Stimulated activated CD4-positive, alpha-beta T cell treated with anti-CD3 and anti-CD28 coated beads, Interleukin-12 subunit alpha, Interleukin-12 subunit beta, amount 100 ng/mL, for 48 hours (primary cell): ENCODE results near the gene RYR2.
A peak's percentile ranks its signal among the peaks of the same experiment; 100 is the strongest.
"Not testable (repeated sequence)": the region's sequence is repeated elsewhere in the genome, so short reads cannot be mapped to it uniquely, and the experiment has no call there.

Source experiments
- DNase-seq, 3 donors: peaks; one replicate each; pipeline ENCODE4 v3.0.0-alpha.2; 2020; ENCODE audit warnings: low read depth in 2 of 3, low spot score in 1 of 3

The RYR2 gene

GRCh38 chr1:237320890-237321289 lies 278.9 kb downstream of the RYR2 start:
- no peak for DNase-seq

GRCh38 chr1:237324226-237324625 lies 282.2 kb downstream of the RYR2 start:
- no peak for DNase-seq

GRCh38 chr1:237327061-237327460 lies 285.1 kb downstream of the RYR2 start:
- no peak for DNase-seq

GRCh38 chr1:237340892-237341291 lies 298.9 kb downstream of the RYR2 start:
- DNase-seq = no peak

- no peak for DNase-seq
Measured at GRCh38 chr1:237341391-237341790, 299.4 kb downstream of the RYR2 start.

- DNase-seq = no peak
Measured at GRCh38 chr1:237342730-237343129, 300.7 kb downstream of the RYR2 start.

GRCh38 chr1:237352747-237353146 lies 310.8 kb downstream of the RYR2 start:
- no peak for DNase-seq

- no peak for DNase-seq
Measured at GRCh38 chr1:237353918-237354317, 311.9 kb downstream of the RYR2 start.

- DNase-seq = no peak
Measured at GRCh38 chr1:237355022-237355421, 313.0 kb downstream of the RYR2 start.

GRCh38 chr1:237358555-237358954 lies 316.6 kb downstream of the RYR2 start:
- no peak for DNase-seq

GRCh38 chr1:237367758-237368157 lies 325.8 kb downstream of the RYR2 start:
- DNase-seq = no peak

- not testable (repeated sequence) for DNase-seq
Measured at GRCh38 chr1:237371477-237371876, 329.5 kb downstream of the RYR2 start.

GRCh38 chr1:237383791-237384190 lies 341.8 kb downstream of the RYR2 start:
- no peak for DNase-seq

GRCh38 chr1:237384213-237384612 lies 342.2 kb downstream of the RYR2 start:
- DNase-seq = no peak

GRCh38 chr1:237386362-237387143 lies 344.6 kb downstream of the RYR2 start:
- no peak for DNase-seq

- no peak for DNase-seq
Measured at GRCh38 chr1:237387144-237387505, 345.1 kb downstream of the RYR2 start.

GRCh38 chr1:237390823-237391222 lies 348.8 kb downstream of the RYR2 start:
- no peak for DNase-seq

GRCh38 chr1:237393632-237394031 lies 351.6 kb downstream of the RYR2 start:
- no peak for DNase-seq

GRCh38 chr1:237394281-237394680 lies 352.3 kb downstream of the RYR2 start:
- no peak for DNase-seq

GRCh38 chr1:237396426-237396825 lies 354.4 kb downstream of the RYR2 start:
- DNase-seq = no peak

- DNase-seq = no peak
Measured at GRCh38 chr1:237398751-237399150, 356.8 kb downstream of the RYR2 start.

GRCh38 chr1:237405912-237406311 lies 363.9 kb downstream of the RYR2 start:
- DNase-seq = no peak

- DNase-seq = peak in 1 of 3 donors; percentile 1
Measured at GRCh38 chr1:237411621-237412020, 369.6 kb downstream of the RYR2 start.
